Endothelial cell of umbilical vein (primary cell): ENCODE results near the gene WNT8A.

Experiments
- MYC ChIP-seq: IDR thresholded peaks from one replicate; pipeline ENCODE4 v1.6.1; 2011; ENCODE audit warnings: mild to moderate bottlenecking, low read depth, low read length
- POLR2AphosphoS5 ChIP-seq: IDR thresholded peaks from 2 replicates; pipeline ENCODE4 v1.6.1; 2012; ENCODE audit warnings: low read depth, mild to moderate bottlenecking, control low read depth, low read length, moderate library complexity; ENCODE audit not compliant: insufficient read depth
- TF ChIP-seq, protein P1 (sequence below), 2 donors: IDR thresholded peaks; 1 replicate in 1 of 2; 2 replicates in 1 of 2; pipeline ENCODE4 v1.5.1; 2011; ENCODE audit warnings: low read length in 2 of 2, mild to moderate bottlenecking in 2 of 2, moderate library complexity in 2 of 2, control low read depth in 1 of 2, inconsistent platforms in 1 of 2, low read depth in 1 of 2; ENCODE audit not compliant: insufficient read depth in 1 of 2; ENCODE audit errors: extremely low read depth in 1 of 2

DNA sequence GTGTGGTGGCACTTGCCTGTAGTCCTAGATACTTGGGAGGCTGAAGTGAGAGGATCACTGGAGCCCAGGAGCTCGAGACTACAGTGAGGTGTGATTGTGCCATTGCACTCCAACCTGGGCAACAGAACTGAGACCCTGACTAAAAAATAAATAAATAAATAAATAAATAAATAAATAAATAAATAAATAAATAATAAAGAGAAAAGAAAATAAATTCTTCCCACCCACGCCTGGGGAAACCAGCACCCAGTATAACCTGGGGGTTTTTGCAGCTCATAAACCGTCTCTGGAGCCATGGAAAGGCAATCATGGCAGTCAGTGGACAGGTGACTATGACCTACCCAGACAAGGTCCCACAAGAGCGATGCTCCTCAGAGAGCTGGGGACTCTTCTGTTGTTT is 7.9 kb downstream of the WNT8A start:
- TF ChIP-seq POLR2AphosphoS5 (no peak), MYC (no peak)
- TF ChIP-seq, protein P1, sequence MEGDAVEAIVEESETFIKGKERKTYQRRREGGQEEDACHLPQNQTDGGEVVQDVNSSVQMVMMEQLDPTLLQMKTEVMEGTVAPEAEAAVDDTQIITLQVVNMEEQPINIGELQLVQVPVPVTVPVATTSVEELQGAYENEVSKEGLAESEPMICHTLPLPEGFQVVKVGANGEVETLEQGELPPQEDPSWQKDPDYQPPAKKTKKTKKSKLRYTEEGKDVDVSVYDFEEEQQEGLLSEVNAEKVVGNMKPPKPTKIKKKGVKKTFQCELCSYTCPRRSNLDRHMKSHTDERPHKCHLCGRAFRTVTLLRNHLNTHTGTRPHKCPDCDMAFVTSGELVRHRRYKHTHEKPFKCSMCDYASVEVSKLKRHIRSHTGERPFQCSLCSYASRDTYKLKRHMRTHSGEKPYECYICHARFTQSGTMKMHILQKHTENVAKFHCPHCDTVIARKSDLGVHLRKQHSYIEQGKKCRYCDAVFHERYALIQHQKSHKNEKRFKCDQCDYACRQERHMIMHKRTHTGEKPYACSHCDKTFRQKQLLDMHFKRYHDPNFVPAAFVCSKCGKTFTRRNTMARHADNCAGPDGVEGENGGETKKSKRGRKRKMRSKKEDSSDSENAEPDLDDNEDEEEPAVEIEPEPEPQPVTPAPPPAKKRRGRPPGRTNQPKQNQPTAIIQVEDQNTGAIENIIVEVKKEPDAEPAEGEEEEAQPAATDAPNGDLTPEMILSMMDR (IDR thresholded peaks at IDR 0.05; ENCODE audit: extremely low read depth in 1 of 2, insufficient read depth in 1 of 2, low read depth in 1 of 2, low read length in 2 of 2): no peak
